Osteocyte (in vitro differentiated cells): ENCODE measurements around the gene NCKAP1. TPM values are rescaled to one million over a fixed set of nuclear protein-coding genes. Genes with fewer than 3 reads are reported as not detected.
A peak's percentile ranks its signal among the peaks of the same experiment; 100 is the strongest.

Source experiments
- DNase-seq: peaks from one replicate; pipeline ENCODE4 v3.0.0; 2021; ENCODE audit warnings: mixed read lengths; ENCODE audit not compliant: unreplicated experiment; ENCODE audit errors: extremely low spot score
- H3K27ac Mint-ChIP-seq: one replicate; pipeline ENCODE4 v1.8.0; 2021; ENCODE audit warnings: mild to moderate bottlenecking, mixed read lengths; ENCODE audit not compliant: unreplicated experiment
- H3K27me3 Mint-ChIP-seq: one replicate; pipeline ENCODE4 v1.8.0; 2021; ENCODE audit warnings: mixed read lengths; ENCODE audit not compliant: unreplicated experiment
- H3K36me3 Mint-ChIP-seq: one replicate; pipeline ENCODE4 v1.8.0; 2021; ENCODE audit warnings: mixed read lengths; ENCODE audit not compliant: unreplicated experiment
- H3K4me1 Mint-ChIP-seq: one replicate; pipeline ENCODE4 v1.8.0; 2021; ENCODE audit warnings: mixed read lengths; ENCODE audit not compliant: unreplicated experiment
- H3K4me3 Mint-ChIP-seq: one replicate; pipeline ENCODE4 v1.8.0; 2021; ENCODE audit warnings: mild to moderate bottlenecking, moderate library complexity, mixed read lengths; ENCODE audit not compliant: unreplicated experiment
- H3K9me3 Mint-ChIP-seq: one replicate; pipeline ENCODE4 v1.8.0; 2021; ENCODE audit warnings: mixed read lengths; ENCODE audit not compliant: unreplicated experiment
- total RNA-seq: library from RNA; stranded (reverse); gene quantifications from 2 replicates; pipeline ENCODE4 v1.2.1, GENCODE V29; 2021
- TF ChIP-seq, protein P1 (sequence below): fragments of 200-600 bp; sonication (generic); IDR thresholded peaks from 2 replicates; pipeline ENCODE4 v1.5.0; 2021; ENCODE audit warnings: antibody characterized with exemption, mild to moderate bottlenecking, moderate library complexity

The NCKAP1 gene
- total RNA-seq, 1 donor from 2014 or later = 165 TPM

DNA sequence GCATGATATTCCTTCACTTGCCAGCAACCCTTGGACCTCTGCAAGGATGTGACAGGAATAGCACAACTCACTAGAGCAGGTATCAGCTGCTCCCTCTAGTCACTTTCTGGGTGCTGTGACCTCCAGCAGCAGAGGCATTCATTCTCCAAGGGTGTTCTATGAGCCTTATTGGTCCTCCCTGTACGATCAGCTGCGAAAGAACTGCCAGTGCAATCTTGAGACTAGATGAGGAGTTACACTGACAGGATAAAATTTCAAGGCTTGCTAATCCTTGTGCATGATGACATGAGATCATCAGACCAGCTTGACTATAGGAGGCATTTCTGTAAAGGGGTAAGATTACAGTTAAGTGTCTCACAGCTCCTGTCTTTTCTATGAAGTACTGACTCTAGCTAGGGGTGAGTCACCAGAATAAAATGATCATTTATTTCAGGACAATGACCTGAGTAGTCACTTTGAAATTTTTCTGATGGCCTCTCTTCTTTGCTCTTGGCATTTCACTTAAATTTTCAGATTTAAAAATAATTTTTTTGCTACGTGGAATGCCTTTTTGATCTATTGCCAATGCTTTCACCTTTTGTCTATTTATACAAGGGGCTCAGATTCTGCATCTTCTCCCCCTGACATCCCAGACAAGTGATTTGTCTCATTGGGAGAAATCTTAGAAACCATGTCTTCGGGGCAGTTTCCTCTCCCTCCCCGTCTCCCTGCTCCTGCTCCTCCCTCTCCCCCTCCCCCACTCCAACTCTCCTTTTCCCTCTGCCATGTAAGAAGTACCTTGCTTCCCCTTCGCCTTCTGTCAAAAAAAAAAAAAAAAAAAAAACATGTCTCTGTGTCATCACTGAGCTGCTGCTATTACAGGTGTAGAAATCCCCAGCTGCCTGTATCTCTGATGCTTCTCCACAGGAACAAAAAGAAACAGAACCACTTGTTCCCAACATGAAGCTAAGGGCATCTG is 122.6 kb downstream of the NCKAP1 start:
- peaks cover 58% of the 10 kb centered on the region for H3K4me1 Mint-ChIP-seq
- H3K4me3 Mint-ChIP-seq = peak overlapping the region; percentile 8
- peaks cover 18% of the 10 kb centered on the region for H3K36me3 Mint-ChIP-seq
- TF ChIP-seq, protein P1, sequence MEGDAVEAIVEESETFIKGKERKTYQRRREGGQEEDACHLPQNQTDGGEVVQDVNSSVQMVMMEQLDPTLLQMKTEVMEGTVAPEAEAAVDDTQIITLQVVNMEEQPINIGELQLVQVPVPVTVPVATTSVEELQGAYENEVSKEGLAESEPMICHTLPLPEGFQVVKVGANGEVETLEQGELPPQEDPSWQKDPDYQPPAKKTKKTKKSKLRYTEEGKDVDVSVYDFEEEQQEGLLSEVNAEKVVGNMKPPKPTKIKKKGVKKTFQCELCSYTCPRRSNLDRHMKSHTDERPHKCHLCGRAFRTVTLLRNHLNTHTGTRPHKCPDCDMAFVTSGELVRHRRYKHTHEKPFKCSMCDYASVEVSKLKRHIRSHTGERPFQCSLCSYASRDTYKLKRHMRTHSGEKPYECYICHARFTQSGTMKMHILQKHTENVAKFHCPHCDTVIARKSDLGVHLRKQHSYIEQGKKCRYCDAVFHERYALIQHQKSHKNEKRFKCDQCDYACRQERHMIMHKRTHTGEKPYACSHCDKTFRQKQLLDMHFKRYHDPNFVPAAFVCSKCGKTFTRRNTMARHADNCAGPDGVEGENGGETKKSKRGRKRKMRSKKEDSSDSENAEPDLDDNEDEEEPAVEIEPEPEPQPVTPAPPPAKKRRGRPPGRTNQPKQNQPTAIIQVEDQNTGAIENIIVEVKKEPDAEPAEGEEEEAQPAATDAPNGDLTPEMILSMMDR = no peak
- DNase-seq = no peak
- peak overlapping the region; percentile 85 for H3K27ac Mint-ChIP-seq
- no peaks in the 10 kb centered on the region for H3K27me3 Mint-ChIP-seq
- peaks cover 4% of the 10 kb centered on the region for H3K9me3 Mint-ChIP-seq

- Mint-ChIP-seq H3K4me1 (peaks cover 56% of the 10 kb centered on the region), H3K36me3 (peaks cover 18% of the 10 kb centered on the region), H3K9me3 (peaks cover 4% of the 10 kb centered on the region), H3K4me3 (no peak overlapping the region), H3K27ac (peak overlapping the region; percentile 85), H3K27me3 (no peaks in the 10 kb centered on the region)
- no peak for DNase-seq
- TF ChIP-seq, protein P1 = no peak
Observed at GRCh38 chr2:182914852-182915251, 123.4 kb downstream of the NCKAP1 start.

GRCh38 chr2:182913064-182913463 is 125.2 kb downstream of the NCKAP1 start:
- Mint-ChIP-seq H3K9me3 (peaks cover 4% of the 10 kb centered on the region), H3K4me1 (peaks cover 46% of the 10 kb centered on the region), H3K27me3 (no peaks in the 10 kb centered on the region), H3K36me3 (peaks cover 28% of the 10 kb centered on the region), H3K27ac (no peak overlapping the region), H3K4me3 (no peak overlapping the region)
- DNase-seq = no peak
- TF ChIP-seq, protein P1 = no peak

DNA sequence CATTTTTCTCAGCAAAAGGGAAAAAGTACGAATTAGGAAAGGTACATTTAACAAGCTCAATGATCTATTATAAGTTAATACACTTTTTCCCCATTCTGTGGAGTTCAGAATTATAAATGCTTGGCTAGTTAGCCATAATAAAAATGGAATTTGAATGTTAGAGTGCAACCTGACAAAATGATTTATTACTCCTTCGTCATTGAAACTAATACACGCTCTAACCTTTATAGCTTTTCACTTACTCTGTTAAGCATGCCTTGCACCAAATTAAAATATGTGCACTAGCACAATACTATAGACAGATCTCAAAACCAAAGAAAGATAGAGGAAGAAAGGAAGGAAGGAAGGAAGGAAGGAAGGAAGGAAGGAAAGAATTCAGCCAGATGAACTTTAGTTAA is 125.7 kb downstream of the NCKAP1 start:
- TF ChIP-seq, protein P1 = no peak
- no peak for DNase-seq
- Mint-ChIP-seq H3K4me1 (peaks cover 45% of the 10 kb centered on the region), H3K36me3 (peaks cover 30% of the 10 kb centered on the region), H3K27me3 (no peaks in the 10 kb centered on the region), H3K27ac (no peak overlapping the region), H3K4me3 (no peak overlapping the region), H3K9me3 (peaks cover 5% of the 10 kb centered on the region)

DNA sequence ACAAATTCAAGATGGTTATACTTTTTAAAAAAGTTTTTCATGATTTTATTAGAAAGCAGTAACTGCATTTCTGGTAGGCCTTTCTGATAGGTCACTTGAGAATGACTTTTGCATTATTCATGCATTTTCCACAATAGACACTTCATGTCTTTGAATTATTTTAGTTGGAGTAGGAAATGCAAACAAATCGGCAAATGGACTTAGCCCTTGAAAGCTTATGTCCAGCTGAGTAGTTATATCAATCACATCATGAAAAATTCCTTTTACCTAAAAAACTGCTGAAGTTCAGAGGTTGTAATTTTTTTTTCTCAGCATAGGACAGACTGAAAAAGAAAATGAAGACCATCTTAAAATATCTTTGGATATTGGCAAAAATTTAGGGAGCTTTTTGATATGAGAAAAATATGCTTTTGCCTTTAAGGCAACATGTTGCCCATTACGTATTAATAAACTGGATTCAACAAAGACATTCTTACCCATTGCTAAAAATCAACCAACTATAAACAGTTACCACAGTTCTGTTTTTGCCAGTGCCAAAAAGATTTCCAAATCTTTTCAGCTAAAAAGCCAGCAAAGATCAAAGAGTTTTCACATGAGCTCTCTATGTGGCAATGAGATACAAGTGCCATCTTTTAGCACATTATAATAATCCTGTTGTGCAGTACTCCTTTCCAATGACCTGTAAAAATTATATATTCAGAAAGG is 126.3 kb downstream of the NCKAP1 start:
- peaks cover 45% of the 10 kb centered on the region for H3K4me1 Mint-ChIP-seq
- TF ChIP-seq, protein P1 = no peak
- no peak overlapping the region for H3K27ac Mint-ChIP-seq

More for the DNA sequence above, 126.3 kb downstream of the NCKAP1 start:
- Mint-ChIP-seq H3K36me3 (peaks cover 33% of the 10 kb centered on the region), H3K27me3 (no peaks in the 10 kb centered on the region), H3K4me3 (no peak overlapping the region), H3K9me3 (peaks cover 7% of the 10 kb centered on the region)
- DNase-seq = no peak
